K562 (cell line): ENCODE data around the gene RAI14. TPM values are rescaled to one million over a fixed set of nuclear protein-coding genes. Genes with fewer than 3 reads are reported as not detected.
A peak's percentile ranks its signal among the peaks of the same experiment; 100 is the strongest.

Experiments
- CC2D1A ChIP-seq: fragments of 450-650 bp; IDR thresholded peaks from 2 replicates; pipeline ENCODE4 v1.6.1; 2017; ENCODE audit warnings: mild to moderate bottlenecking
- CSDE1 ChIP-seq, 2 experiments: fragments of 450-650 bp; IDR thresholded peaks; 2 replicates each; pipeline ENCODE4 v1.6.1; 2016; ENCODE audit warnings: mild to moderate bottlenecking in 1 of 2
- EP300 ChIP-seq: IDR thresholded peaks from 2 replicates; pipeline ENCODE4 v1.6.1; 2012; ENCODE audit warnings: low read length, improper control_type of control experiment
- FOXJ2 ChIP-seq: fragments of 200-800 bp; sonication (Bioruptor generic); IDR thresholded peaks from 2 replicates; pipeline ENCODE4 v1.6.1; 2016; ENCODE audit warnings: missing genetic modification characterization, missing compliant biosample characterization
- HEY1 ChIP-seq: fragments of 250-450 bp; sonication (Bioruptor Pico); IDR thresholded peaks from 2 replicates; pipeline ENCODE4 v1.5.0; 2020; ENCODE audit warnings: mild to moderate bottlenecking, moderate library complexity, borderline replicate concordance
- NCOR1 ChIP-seq: fragments of 450-650 bp; IDR thresholded peaks from 2 replicates; pipeline ENCODE4 v1.6.1; 2016; ENCODE audit warnings: mild to moderate bottlenecking, moderate library complexity
- NFE2 ChIP-seq: IDR thresholded peaks from 2 replicates; pipeline ENCODE4 v1.6.1; 2014; ENCODE audit warnings: antibody characterized with exemption, low read depth
- SMARCB1 ChIP-seq: IDR thresholded peaks from 2 replicates; pipeline ENCODE4 v1.6.1; 2011; ENCODE audit warnings: improper control_type of control experiment, low read depth; ENCODE audit not compliant: insufficient read length
- ZBTB2 ChIP-seq: fragments of 450-650 bp; IDR thresholded peaks from 2 replicates; pipeline ENCODE4 v1.6.1; 2016; ENCODE audit warnings: antibody characterized with exemption
- ZNF551 ChIP-seq: fragments of 250-450 bp; sonication (Bioruptor Pico); IDR thresholded peaks from 2 replicates; pipeline ENCODE4 v1.5.0; 2021; ENCODE audit warnings: mild to moderate bottlenecking, moderate library complexity
- ZNF589 ChIP-seq: fragments of 200-800 bp; sonication (Bioruptor generic); IDR thresholded peaks from 2 replicates; pipeline ENCODE4 v1.6.1; 2016; ENCODE audit warnings: low read depth, missing genetic modification characterization, missing compliant biosample characterization
- polyA plus RNA-seq, 8 experiments: library from polyadenylated mRNA; depleted of rRNA in 4 of 8; stranded (reverse) in 5 of 8; unstranded in 3 of 8; fragments of >200 nt; fragmentation: Nextera tagmentation in 2 of 8; fragmentation: Illumina TruSeq in 1 of 8; extraction: Ambion mirVana in 2 of 8; extraction: Trizol in 1 of 8; gene quantifications; 2 replicates each; pipeline versions ENCODE4 v1.2.1 to v1.2.3, GENCODE V29; 2011 to 2014; ENCODE audit warnings: inconsistent platforms in 1 of 8, missing spikeins in 1 of 8
- total RNA-seq, 7 experiments: library from RNA; depleted of rRNA in 6 of 7; stranded (reverse); fragments of >200 nt in 6 of 7; fragmentation: Illumina TruSeq in 2 of 7; extraction: Trizol in 2 of 7; gene quantifications; 2 replicates each; pipeline versions ENCODE4 v1.2.1 to v1.2.3, GENCODE V29; 2011 to 2021; ENCODE audit warnings: low replicate concordance in 1 of 7
- TF ChIP-seq, protein P1 (sequence below): fragments of 450-650 bp; IDR thresholded peaks from 2 replicates; pipeline ENCODE4 v1.6.1; 2016; ENCODE audit warnings: mild to moderate bottlenecking, moderate library complexity
- TF ChIP-seq, protein P2 (sequence below): fragments of 450-650 bp; formaldehyde crosslinking; conservative IDR thresholded peaks from 2 replicates; pipeline ENCODE4 v1.4.0; 2022; ENCODE audit warnings: mild to moderate bottlenecking, missing genetic modification characterization

Gene RAI14
- total and polyA plus RNA-seq, 9 of the 15 experiments (the other 6 are each of a cell fraction or from before 2014, with no cell fraction given) = 11.3 to 82.5 (median 34.8) TPM

- TF ChIP-seq, protein P1, sequence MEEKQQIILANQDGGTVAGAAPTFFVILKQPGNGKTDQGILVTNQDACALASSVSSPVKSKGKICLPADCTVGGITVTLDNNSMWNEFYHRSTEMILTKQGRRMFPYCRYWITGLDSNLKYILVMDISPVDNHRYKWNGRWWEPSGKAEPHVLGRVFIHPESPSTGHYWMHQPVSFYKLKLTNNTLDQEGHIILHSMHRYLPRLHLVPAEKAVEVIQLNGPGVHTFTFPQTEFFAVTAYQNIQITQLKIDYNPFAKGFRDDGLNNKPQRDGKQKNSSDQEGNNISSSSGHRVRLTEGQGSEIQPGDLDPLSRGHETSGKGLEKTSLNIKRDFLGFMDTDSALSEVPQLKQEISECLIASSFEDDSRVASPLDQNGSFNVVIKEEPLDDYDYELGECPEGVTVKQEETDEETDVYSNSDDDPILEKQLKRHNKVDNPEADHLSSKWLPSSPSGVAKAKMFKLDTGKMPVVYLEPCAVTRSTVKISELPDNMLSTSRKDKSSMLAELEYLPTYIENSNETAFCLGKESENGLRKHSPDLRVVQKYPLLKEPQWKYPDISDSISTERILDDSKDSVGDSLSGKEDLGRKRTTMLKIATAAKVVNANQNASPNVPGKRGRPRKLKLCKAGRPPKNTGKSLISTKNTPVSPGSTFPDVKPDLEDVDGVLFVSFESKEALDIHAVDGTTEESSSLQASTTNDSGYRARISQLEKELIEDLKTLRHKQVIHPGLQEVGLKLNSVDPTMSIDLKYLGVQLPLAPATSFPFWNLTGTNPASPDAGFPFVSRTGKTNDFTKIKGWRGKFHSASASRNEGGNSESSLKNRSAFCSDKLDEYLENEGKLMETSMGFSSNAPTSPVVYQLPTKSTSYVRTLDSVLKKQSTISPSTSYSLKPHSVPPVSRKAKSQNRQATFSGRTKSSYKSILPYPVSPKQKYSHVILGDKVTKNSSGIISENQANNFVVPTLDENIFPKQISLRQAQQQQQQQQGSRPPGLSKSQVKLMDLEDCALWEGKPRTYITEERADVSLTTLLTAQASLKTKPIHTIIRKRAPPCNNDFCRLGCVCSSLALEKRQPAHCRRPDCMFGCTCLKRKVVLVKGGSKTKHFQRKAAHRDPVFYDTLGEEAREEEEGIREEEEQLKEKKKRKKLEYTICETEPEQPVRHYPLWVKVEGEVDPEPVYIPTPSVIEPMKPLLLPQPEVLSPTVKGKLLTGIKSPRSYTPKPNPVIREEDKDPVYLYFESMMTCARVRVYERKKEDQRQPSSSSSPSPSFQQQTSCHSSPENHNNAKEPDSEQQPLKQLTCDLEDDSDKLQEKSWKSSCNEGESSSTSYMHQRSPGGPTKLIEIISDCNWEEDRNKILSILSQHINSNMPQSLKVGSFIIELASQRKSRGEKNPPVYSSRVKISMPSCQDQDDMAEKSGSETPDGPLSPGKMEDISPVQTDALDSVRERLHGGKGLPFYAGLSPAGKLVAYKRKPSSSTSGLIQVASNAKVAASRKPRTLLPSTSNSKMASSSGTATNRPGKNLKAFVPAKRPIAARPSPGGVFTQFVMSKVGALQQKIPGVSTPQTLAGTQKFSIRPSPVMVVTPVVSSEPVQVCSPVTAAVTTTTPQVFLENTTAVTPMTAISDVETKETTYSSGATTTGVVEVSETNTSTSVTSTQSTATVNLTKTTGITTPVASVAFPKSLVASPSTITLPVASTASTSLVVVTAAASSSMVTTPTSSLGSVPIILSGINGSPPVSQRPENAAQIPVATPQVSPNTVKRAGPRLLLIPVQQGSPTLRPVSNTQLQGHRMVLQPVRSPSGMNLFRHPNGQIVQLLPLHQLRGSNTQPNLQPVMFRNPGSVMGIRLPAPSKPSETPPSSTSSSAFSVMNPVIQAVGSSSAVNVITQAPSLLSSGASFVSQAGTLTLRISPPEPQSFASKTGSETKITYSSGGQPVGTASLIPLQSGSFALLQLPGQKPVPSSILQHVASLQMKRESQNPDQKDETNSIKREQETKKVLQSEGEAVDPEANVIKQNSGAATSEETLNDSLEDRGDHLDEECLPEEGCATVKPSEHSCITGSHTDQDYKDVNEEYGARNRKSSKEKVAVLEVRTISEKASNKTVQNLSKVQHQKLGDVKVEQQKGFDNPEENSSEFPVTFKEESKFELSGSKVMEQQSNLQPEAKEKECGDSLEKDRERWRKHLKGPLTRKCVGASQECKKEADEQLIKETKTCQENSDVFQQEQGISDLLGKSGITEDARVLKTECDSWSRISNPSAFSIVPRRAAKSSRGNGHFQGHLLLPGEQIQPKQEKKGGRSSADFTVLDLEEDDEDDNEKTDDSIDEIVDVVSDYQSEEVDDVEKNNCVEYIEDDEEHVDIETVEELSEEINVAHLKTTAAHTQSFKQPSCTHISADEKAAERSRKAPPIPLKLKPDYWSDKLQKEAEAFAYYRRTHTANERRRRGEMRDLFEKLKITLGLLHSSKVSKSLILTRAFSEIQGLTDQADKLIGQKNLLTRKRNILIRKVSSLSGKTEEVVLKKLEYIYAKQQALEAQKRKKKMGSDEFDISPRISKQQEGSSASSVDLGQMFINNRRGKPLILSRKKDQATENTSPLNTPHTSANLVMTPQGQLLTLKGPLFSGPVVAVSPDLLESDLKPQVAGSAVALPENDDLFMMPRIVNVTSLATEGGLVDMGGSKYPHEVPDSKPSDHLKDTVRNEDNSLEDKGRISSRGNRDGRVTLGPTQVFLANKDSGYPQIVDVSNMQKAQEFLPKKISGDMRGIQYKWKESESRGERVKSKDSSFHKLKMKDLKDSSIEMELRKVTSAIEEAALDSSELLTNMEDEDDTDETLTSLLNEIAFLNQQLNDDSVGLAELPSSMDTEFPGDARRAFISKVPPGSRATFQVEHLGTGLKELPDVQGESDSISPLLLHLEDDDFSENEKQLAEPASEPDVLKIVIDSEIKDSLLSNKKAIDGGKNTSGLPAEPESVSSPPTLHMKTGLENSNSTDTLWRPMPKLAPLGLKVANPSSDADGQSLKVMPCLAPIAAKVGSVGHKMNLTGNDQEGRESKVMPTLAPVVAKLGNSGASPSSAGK = no peak
- TF ChIP-seq SMARCB1 = peak; percentile 95
- peak; percentile 100 for TF ChIP-seq EP300
- peak; percentile 85; the same call in 1 of the 2 replicates for TF ChIP-seq ZNF589 (CRISPR knock-in tag)
- TF ChIP-seq NFE2 = peak; percentile 65
- TF ChIP-seq HEY1 (CRISPR knock-in tag) = peak; percentile 76; the same call in 1 of the 2 replicates
- peak; percentile 91 for TF ChIP-seq ZBTB2
- TF ChIP-seq ZNF551 (CRISPR knock-in tag) = no peak
- peak; percentile 88 for TF ChIP-seq FOXJ2
- TF ChIP-seq, protein P2, sequence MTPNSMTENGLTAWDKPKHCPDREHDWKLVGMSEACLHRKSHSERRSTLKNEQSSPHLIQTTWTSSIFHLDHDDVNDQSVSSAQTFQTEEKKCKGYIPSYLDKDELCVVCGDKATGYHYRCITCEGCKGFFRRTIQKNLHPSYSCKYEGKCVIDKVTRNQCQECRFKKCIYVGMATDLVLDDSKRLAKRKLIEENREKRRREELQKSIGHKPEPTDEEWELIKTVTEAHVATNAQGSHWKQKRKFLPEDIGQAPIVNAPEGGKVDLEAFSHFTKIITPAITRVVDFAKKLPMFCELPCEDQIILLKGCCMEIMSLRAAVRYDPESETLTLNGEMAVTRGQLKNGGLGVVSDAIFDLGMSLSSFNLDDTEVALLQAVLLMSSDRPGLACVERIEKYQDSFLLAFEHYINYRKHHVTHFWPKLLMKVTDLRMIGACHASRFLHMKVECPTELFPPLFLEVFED (CRISPR knock-in tag) = 0 out of 2 replicates have a peak, but pooled peaks have one; percentile 20
- peak; percentile 99 for TF ChIP-seq CC2D1A
- TF ChIP-seq CSDE1 (IDR thresholded peaks at IDR 0.05) = no peak
- TF ChIP-seq NCOR1 = peak; percentile 99
Measured at GRCh38 chr5:34699155-34700077, 43.3 kb downstream of the RAI14 start (continued).
